Kidney (tissue), 14 donors: ENCODE results near the gene ABCA6. TPM values are rescaled to one million over a fixed set of nuclear protein-coding genes. Genes with fewer than 3 reads are reported as not detected.

Experiments used
- DNase-seq, 5 donors: peaks; one replicate each; pipeline ENCODE4 v3.0.0-alpha.2; 2013 to 2020
- FAIRE-seq: peaks from 2 replicates; lab custom pipeline; 2012; peaks lifted over from hg19 to GRCh38; lab: Jason Lieb, UNC
- H3K27ac ChIP-seq, 2 donors: one replicate each; pipeline ENCODE4 v1.7.0; 2013; ENCODE audit warnings: low read depth in 2 of 2, low read length in 2 of 2, inconsistent platforms in 1 of 2
- H3K27me3 ChIP-seq: one replicate; pipeline ENCODE4 v1.7.1; 2013; ENCODE audit warnings: low read length, inconsistent platforms; ENCODE audit not compliant: control insufficient read depth, insufficient read depth
- H3K36me3 ChIP-seq, 3 donors: one replicate each; pipeline versions ENCODE4 v1.7.0 to v1.7.1; 2013; ENCODE audit warnings: low read length in 3 of 3, control low read depth in 1 of 3, inconsistent platforms in 1 of 3; ENCODE audit not compliant: insufficient read depth in 3 of 3, control insufficient read depth in 2 of 3
- H3K4me1 ChIP-seq, 3 donors: one replicate each; pipeline versions ENCODE4 v1.7.0 to v1.7.1; 2013; ENCODE audit warnings: low read length in 3 of 3, inconsistent platforms in 1 of 3, low read depth in 1 of 3; ENCODE audit not compliant: control insufficient read depth in 2 of 3, insufficient read depth in 2 of 3
- H3K4me3 ChIP-seq, 3 donors: one replicate each; pipeline versions ENCODE4 v1.7.0 to v1.8.1; 2013; ENCODE audit warnings: low read length in 3 of 3, control low read depth in 1 of 3, inconsistent platforms in 1 of 3
- H3K9ac ChIP-seq, 3 donors: one replicate each; pipeline versions ENCODE4 v1.7.0 to v1.7.1; 2013; ENCODE audit warnings: low read length in 3 of 3, control low read depth in 1 of 3, inconsistent platforms in 1 of 3
- H3K9me3 ChIP-seq, 3 donors: one replicate each; pipeline versions ENCODE4 v1.7.0 to v1.7.1; 2013; ENCODE audit warnings: low read length in 3 of 3, control low read depth in 1 of 3, inconsistent platforms in 1 of 3; ENCODE audit not compliant: control insufficient read depth in 2 of 3, insufficient read depth in 1 of 3
- intact Hi-C: fragments of 100-400 bp; cut with DNase I; formaldehyde crosslinking; loops from one replicate; pipeline ENCODE4 v1.11.1; 2022
- polyA plus RNA-seq: library from polyadenylated mRNA; stranded (reverse); fragments of 350-450 nt; fragmentation: Illumina TruSeq; extraction: RNeasy Lipid Tissue Mini Kit (QIAGEN cat#74804); gene quantifications from one replicate; pipeline ENCODE4 v1.2.3, GENCODE V29; 2014; ENCODE audit warnings: low read depth, low replicate concordance; ENCODE audit not compliant: insufficient read depth
- total RNA-seq: library from RNA; stranded (reverse); fragmentation: NEBNext Ultra II Directional; extraction: Animal tissue kit (Norgen Biotek cat#: 25700); gene quantifications from one replicate; pipeline ENCODE4 v1.2.1, GENCODE V29; 2021
- TF ChIP-seq, protein P1 (sequence below): IDR thresholded peaks from 3 replicates; pipeline ENCODE4 v1.5.1; 2012; ENCODE audit warnings: mild to moderate bottlenecking, moderate library complexity, borderline replicate concordance; ENCODE audit not compliant: insufficient read depth; ENCODE audit errors: extremely low read depth
- donor health status: control.
- donor health status: control.
- donor health status: control.
- donor health status: control.
- donor health status: control.
- donor health status: DM: yes; HTN: yes; CAD: no.
- donor health status: Normal renal cell carcinoma (clear cell type).

ABCA6 gene
- total and polyA plus RNA-seq, 2 donors from 2014 or later, result 2.9 to 7.6 TPM

DNA sequence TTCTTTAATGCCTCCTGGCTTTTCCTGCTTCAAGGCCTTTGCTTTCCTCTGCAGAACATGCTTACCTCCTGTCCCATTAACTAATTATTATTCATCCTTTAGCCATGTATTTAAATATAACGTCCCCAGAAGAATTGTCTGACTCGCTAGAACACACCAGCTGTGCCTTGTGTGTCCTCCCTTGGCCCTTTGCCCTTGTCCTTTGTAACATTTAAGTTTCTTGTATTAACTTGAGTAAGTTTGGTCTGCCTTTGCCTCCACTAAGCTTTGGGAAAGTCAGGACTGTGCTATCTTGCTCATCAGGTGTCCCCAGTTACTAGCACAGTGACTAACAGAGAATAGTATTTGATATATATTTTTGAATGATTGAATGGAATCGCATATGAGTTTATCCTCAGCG lies 51.3 kb downstream of the ABCA6 start:
- TF ChIP-seq, protein P1, sequence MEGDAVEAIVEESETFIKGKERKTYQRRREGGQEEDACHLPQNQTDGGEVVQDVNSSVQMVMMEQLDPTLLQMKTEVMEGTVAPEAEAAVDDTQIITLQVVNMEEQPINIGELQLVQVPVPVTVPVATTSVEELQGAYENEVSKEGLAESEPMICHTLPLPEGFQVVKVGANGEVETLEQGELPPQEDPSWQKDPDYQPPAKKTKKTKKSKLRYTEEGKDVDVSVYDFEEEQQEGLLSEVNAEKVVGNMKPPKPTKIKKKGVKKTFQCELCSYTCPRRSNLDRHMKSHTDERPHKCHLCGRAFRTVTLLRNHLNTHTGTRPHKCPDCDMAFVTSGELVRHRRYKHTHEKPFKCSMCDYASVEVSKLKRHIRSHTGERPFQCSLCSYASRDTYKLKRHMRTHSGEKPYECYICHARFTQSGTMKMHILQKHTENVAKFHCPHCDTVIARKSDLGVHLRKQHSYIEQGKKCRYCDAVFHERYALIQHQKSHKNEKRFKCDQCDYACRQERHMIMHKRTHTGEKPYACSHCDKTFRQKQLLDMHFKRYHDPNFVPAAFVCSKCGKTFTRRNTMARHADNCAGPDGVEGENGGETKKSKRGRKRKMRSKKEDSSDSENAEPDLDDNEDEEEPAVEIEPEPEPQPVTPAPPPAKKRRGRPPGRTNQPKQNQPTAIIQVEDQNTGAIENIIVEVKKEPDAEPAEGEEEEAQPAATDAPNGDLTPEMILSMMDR, result no peak
- intact Hi-C loops, result no loop called here
- no peaks in the 10 kb centered on the region for H3K9me3 ChIP-seq
- no peak overlapping the region for H3K4me3 ChIP-seq
- FAIRE-seq (no peak), DNase-seq (no peak)
- no peaks in the 10 kb centered on the region for H3K27me3 ChIP-seq
- H3K4me1 ChIP-seq, result no peaks in the 10 kb centered on the region
- H3K27ac ChIP-seq, result no peak overlapping the region
- no peaks in the 10 kb centered on the region for H3K36me3 ChIP-seq
- H3K9ac ChIP-seq, result no peak overlapping the region

DNA sequence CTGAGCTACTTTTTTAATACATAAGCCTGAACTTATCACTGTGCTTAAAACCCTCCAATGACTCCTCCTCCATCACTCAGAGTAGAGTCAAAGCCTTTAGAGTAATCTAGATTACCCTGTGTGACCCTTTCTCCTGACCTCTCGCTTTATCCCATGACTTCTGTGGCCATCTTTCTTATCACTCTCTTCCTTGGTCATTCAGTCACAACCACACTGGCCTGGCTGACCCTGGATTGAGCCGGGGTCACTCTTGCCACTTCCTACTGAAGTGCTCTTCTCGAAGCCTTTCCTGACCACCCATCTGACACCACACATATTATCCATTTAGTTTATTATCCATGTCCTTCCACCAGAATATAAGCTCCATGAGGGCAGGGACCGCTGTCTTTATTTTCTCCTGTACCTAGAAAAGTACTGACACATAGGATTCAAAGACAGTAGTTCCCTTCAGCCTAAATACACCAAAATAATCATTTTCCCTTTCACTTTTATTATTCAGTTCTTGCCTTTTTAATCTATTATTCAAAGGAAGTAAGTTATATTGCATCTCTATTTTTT lies 53.0 kb downstream of the ABCA6 start:
- intact Hi-C loops, result loop anchor here (10.0 kb wide), 1 partner anchor 106 kb away; no protein-coding TSS in a partner anchor
- DNase-seq (no peak), FAIRE-seq (no peak)
- H3K9me3 ChIP-seq, result no peaks in the 10 kb centered on the region
- H3K4me1 ChIP-seq, result no peaks in the 10 kb centered on the region
- H3K27ac ChIP-seq, result no peak overlapping the region
- TF ChIP-seq, protein P1, result no peak
- no peaks in the 10 kb centered on the region for H3K27me3 ChIP-seq
- no peak overlapping the region for H3K9ac ChIP-seq
- no peaks in the 10 kb centered on the region for H3K36me3 ChIP-seq
- no peak overlapping the region for H3K4me3 ChIP-seq

DNA sequence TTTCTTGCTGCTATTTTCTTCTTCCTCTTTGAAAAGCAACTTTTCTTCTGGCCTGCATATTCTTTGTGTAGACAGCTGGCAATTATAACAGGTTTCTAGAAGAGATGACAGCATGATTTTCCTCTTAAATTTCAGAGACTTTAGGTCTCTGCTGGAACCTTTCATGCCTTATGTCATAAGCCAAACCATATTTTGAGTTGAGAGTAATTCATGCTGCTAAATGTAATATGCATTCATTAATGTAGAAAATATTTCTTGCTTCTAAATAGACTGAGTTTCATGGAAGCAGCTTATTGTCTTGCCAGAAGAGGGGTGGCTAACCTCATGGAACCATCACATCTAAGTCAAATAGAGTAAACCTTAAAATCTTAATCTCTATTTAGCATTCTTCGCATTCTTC lies 55.1 kb downstream of the ABCA6 start:
- H3K36me3 ChIP-seq, result peaks cover 0 to 7% (median 0%) of the 10 kb centered on the region in 3 donors
- H3K27me3 ChIP-seq, result no peaks in the 10 kb centered on the region
- no peak overlapping the region for H3K27ac ChIP-seq
- no peaks in the 10 kb centered on the region for H3K4me1 ChIP-seq
- no peak overlapping the region for H3K4me3 ChIP-seq
- no peak for DNase-seq
- intact Hi-C loops, result loop anchor here (10.0 kb wide), 1 partner anchor 108 kb away; no protein-coding TSS in a partner anchor
- TF ChIP-seq, protein P1, result no peak
- H3K9ac ChIP-seq, result no peak overlapping the region
- FAIRE-seq, result no peak
- H3K9me3 ChIP-seq, result peaks cover 0 to 5% (median 0%) of the 10 kb centered on the region in 3 donors
